ENCODE results near the gene POP7. TPM values are rescaled to one million over a fixed set of nuclear protein-coding genes. Genes with fewer than 3 reads are reported as not detected.
"Not testable (repeated sequence)": the region's sequence is repeated elsewhere in the genome, so short reads cannot be mapped to it uniquely, and the experiment has no call there.

Gene POP7
- polyA plus RNA-seq, 4 donors = 31.9 to 44.8 (median 40.9) TPM

DNA sequence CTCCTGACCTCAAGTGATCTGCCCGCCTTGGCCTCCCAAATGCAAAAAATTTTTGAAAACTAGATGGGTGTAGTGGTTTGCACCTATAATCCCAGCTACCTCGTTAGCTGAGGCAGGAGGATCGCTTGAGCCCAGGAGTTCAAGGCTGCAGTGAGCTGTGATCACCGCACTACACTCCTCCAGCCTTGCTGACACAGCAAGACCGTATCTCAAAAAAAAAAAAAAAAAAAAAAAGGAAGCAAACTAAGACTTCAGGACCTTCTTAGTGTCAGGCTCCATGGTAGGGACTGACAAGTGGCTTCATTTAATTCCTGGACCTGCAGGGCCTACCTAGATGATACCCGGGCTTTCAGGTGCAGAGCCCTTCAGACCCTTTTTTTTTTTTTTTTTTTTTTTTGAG is 2.5 kb downstream of the POP7 start:
- FAIRE-seq = no peak
- 77 to 83% (median 83%) methylated on average over 6 of the region's 6 CpGs for WGBS, 3 donors

DNA sequence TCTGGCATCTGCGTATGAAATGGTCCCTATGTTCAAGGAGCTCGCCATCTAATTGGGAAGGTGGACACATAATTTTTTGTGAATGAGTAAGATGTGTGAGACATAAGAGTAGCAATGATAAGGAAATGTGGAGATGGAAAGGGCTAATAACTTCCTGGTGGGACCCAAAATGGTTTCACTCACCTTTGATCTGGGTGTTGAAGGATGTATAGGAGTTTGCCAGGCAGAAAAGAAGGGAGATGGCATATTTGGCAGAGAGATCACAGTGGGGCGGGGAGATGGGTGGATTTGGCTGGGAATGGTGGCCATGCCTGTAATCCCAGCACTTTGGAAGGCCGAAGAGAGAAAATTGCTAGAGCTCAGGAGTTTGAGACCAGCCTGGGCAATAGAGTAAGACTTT is 4.5 kb downstream of the POP7 start:
- WGBS, 3 donors = 73 to 94% (median 74%) methylated on average over 4 of the region's 4 CpGs
- no peak overlapping the region for H3K4me3 ChIP-seq (ENCODE audit: low read depth in 1 of 3, low read length in 3 of 3)
- peaks cover 0 to 24% (median 0%) of the 10 kb centered on the region in 3 donors for H3K36me3 ChIP-seq (ENCODE audit: control insufficient read depth in 3 of 3, insufficient read depth in 2 of 3, low read depth in 1 of 3, low read length in 3 of 3)
- DNase-seq (no peak), FAIRE-seq (no peak)
- H3K4me1 ChIP-seq (ENCODE audit: control insufficient read depth in 3 of 3, insufficient read depth in 2 of 3, low read depth in 1 of 3, low read length in 2 of 3) = peaks cover 0 to 13% (median 3%) of the 10 kb centered on the region in 3 donors
- no peak overlapping the region for H3K27ac ChIP-seq (ENCODE audit: low read depth in 1 of 3, low read length in 2 of 3)
- no peaks in the 10 kb centered on the region for H3K9me3 ChIP-seq (ENCODE audit: control insufficient read depth in 2 of 2, insufficient read depth in 1 of 2, low read depth in 1 of 2, low read length in 1 of 2)
- no peaks in the 10 kb centered on the region for H3K27me3 ChIP-seq (ENCODE audit: control insufficient read depth in 3 of 3, insufficient read depth in 3 of 3, low read length in 3 of 3)

More for the DNA sequence above, 2.5 kb downstream of the POP7 start:
- H3K4me3 ChIP-seq (ENCODE audit: low read depth in 1 of 3, low read length in 3 of 3) = no peak overlapping the region
- DNase-seq = peak in 1 of 2 donors; percentile 21
- no peaks in the 10 kb centered on the region for H3K9me3 ChIP-seq (ENCODE audit: control insufficient read depth in 2 of 2, insufficient read depth in 1 of 2, low read depth in 1 of 2, low read length in 1 of 2)
- H3K27me3 ChIP-seq (ENCODE audit: control insufficient read depth in 3 of 3, insufficient read depth in 3 of 3, low read length in 3 of 3) = no peaks in the 10 kb centered on the region
- no peak overlapping the region for H3K27ac ChIP-seq (ENCODE audit: low read depth in 1 of 3, low read length in 2 of 3)
- peaks cover 0 to 24% (median 0%) of the 10 kb centered on the region in 3 donors for H3K36me3 ChIP-seq (ENCODE audit: control insufficient read depth in 3 of 3, insufficient read depth in 2 of 3, low read depth in 1 of 3, low read length in 3 of 3)
- peaks cover 0 to 18% (median 3%) of the 10 kb centered on the region in 3 donors for H3K4me1 ChIP-seq (ENCODE audit: control insufficient read depth in 3 of 3, insufficient read depth in 2 of 3, low read depth in 1 of 3, low read length in 2 of 3)

DNA sequence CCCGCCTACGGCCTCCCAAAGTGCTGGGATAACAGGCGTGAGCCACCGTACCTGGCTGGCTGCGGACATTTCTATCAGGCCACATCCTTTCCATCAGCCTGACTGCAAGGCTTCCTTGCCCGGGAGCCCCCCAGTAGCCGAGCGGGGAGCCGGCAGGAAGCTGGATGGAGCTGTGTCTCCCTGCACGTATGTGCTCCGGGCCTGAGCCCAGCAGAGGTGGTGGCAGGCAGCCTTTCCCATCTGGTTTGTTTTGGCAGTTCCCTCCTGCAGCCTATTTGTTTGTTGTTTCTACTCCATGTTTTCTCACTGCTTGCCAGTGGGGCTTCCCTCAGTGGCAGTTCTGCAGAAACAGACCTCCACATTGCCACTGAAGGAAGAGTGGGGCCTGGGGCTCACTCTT is 5.4 kb downstream of the POP7 start:
- Histone ChIP-seq H3K27me3 (ENCODE audit: control insufficient read depth in 3 of 3, insufficient read depth in 3 of 3, low read length in 3 of 3) (no peaks in the 10 kb centered on the region), H3K9me3 (ENCODE audit: control insufficient read depth in 2 of 2, insufficient read depth in 1 of 2, low read depth in 1 of 2, low read length in 1 of 2) (no peaks in the 10 kb centered on the region), H3K27ac (ENCODE audit: low read depth in 1 of 3, low read length in 2 of 3) (no peak overlapping the region), H3K36me3 (ENCODE audit: control insufficient read depth in 3 of 3, insufficient read depth in 2 of 3, low read depth in 1 of 3, low read length in 3 of 3) (peaks cover 0 to 24% (median 0%) of the 10 kb centered on the region in 3 donors), H3K4me1 (ENCODE audit: control insufficient read depth in 3 of 3, insufficient read depth in 2 of 3, low read depth in 1 of 3, low read length in 2 of 3) (peaks cover 0 to 13% (median 3%) of the 10 kb centered on the region in 3 donors), H3K4me3 (ENCODE audit: low read depth in 1 of 3, low read length in 3 of 3) (no peak overlapping the region)
- FAIRE-seq (no peak), DNase-seq (no peak)
- 85 to 94% (median 88%) methylated on average over 11 of the region's 11 CpGs for WGBS, 3 donors

DNA sequence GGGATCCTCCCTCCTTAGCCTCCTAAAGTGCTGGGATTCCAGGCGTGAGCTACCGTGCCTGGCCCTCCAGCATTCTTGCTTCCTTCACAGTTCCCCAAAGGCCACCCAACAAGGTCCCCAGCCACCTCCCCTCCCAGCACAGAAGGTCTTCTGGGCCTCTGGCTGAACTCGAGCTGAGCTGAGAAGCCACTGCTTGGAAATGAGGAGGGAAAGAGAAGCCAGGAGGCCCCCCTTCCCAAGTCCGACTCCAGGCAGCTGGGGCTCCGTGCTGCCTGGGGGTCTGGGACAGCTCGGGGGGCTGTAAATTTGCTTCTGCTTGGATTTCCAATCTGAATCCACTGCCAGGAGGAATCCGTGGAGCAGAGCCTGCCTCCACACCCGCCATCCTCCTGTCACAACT is 8.8 kb downstream of the POP7 start:
- Histone ChIP-seq H3K4me3 (ENCODE audit: low read depth in 1 of 3, low read length in 3 of 3) (no peak overlapping the region), H3K4me1 (ENCODE audit: control insufficient read depth in 3 of 3, insufficient read depth in 2 of 3, low read depth in 1 of 3, low read length in 2 of 3) (peaks cover 0 to under 1% (median 0%) of the 10 kb centered on the region in 3 donors), H3K27ac (ENCODE audit: low read depth in 1 of 3, low read length in 2 of 3) (no peak overlapping the region), H3K9me3 (ENCODE audit: control insufficient read depth in 2 of 2, insufficient read depth in 1 of 2, low read depth in 1 of 2, low read length in 1 of 2) (no peaks in the 10 kb centered on the region), H3K36me3 (ENCODE audit: control insufficient read depth in 3 of 3, insufficient read depth in 2 of 3, low read depth in 1 of 3, low read length in 3 of 3) (peaks cover 0 to 3% (median 0%) of the 10 kb centered on the region in 3 donors), H3K27me3 (ENCODE audit: control insufficient read depth in 3 of 3, insufficient read depth in 3 of 3, low read length in 3 of 3) (peaks cover 0 to 6% (median 3%) of the 10 kb centered on the region in 3 donors)
- FAIRE-seq (no peak), DNase-seq (no peak)
- 71 to 78% (median 77%) methylated on average over 8 of the region's 8 CpGs for WGBS, 3 donors

DNA sequence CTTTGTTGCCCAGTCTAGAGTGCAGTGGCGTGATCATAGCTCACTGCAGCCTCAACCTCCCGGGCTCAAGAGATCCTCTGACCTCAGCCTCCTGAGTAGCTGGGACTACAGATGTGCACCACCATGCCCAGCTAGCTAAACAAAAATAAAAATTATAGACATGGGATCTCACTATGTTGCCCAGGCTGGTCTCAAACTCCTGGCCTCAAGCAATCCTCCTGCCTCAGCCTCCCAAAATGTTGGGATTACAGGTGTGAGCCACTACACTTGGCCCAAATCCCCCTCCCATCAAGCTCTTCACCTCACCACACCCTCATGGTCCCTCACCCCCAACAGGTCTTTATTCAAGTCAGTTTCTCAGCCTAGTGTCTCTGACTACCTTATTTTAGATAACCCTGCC is 11.2 kb downstream of the POP7 start:
- peaks cover 0 to 12% (median 0%) of the 10 kb centered on the region in 3 donors for H3K4me1 ChIP-seq (ENCODE audit: control insufficient read depth in 3 of 3, insufficient read depth in 2 of 3, low read depth in 1 of 3, low read length in 2 of 3)
- peaks cover 8 to 27% (median 20%) of the 10 kb centered on the region in 3 donors for H3K27me3 ChIP-seq (ENCODE audit: control insufficient read depth in 3 of 3, insufficient read depth in 3 of 3, low read length in 3 of 3)
- 92 to 97% (median 97%) methylated on average over 2 of the region's 2 CpGs for WGBS, 3 donors
- not testable (repeated sequence) for H3K36me3 ChIP-seq (ENCODE audit: control insufficient read depth in 3 of 3, insufficient read depth in 2 of 3, low read depth in 1 of 3, low read length in 3 of 3); H3K27ac ChIP-seq (ENCODE audit: low read depth in 1 of 3, low read length in 2 of 3); FAIRE-seq; DNase-seq; H3K9me3 ChIP-seq (ENCODE audit: control insufficient read depth in 2 of 2, insufficient read depth in 1 of 2, low read depth in 1 of 2, low read length in 1 of 2); H3K4me3 ChIP-seq (ENCODE audit: low read depth in 1 of 3, low read length in 3 of 3)

DNA sequence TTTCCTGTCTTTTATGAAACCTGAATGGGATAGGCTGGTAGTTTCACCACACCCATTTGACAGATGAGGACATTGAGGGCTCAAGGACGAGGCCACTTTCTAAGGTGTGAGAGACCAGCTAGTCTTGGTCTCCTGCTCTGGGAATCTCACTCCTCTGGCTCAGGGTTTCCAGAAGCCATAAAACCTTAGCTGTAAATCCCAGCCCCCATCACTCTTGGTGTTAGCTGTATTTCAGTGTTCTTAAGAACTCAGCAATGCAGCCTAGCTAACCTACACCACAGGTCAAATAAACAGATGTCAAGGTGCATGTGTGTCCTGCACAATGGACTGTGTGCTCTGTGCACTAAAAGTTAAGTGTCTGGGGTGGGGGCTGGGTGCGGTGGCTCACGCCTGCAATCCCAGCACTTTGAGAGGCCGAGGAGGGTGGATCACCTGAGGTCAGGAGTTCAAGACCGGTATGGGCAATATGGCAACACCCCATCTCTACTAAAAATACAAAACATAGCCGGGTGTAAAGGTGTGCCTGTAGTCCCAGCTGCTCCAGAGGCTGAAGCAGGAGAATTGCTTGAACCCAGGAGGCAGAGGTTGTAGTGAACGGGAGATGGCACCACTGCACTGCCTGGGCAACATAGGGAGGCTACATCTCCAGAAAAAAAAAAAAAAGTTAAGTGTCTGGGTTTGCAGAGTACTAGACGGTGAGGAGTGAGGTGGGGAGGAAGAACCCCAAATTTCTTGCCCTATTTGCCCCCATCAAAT is 13.8 kb downstream of the POP7 start:
- FAIRE-seq (no peak), DNase-seq (peak in 1 of 2 donors; percentile 51)
- Histone ChIP-seq H3K36me3 (ENCODE audit: control insufficient read depth in 3 of 3, insufficient read depth in 2 of 3, low read depth in 1 of 3, low read length in 3 of 3) (no peaks in the 10 kb centered on the region), H3K27ac (ENCODE audit: low read depth in 1 of 3, low read length in 2 of 3) (no peak overlapping the region), H3K4me3 (ENCODE audit: low read depth in 1 of 3, low read length in 3 of 3) (no peak overlapping the region), H3K4me1 (ENCODE audit: control insufficient read depth in 3 of 3, insufficient read depth in 2 of 3, low read depth in 1 of 3, low read length in 2 of 3) (peaks cover 0 to 12% (median 0%) of the 10 kb centered on the region in 3 donors), H3K27me3 (ENCODE audit: control insufficient read depth in 3 of 3, insufficient read depth in 3 of 3, low read length in 3 of 3) (peaks cover 11 to 38% (median 23%) of the 10 kb centered on the region in 3 donors), H3K9me3 (ENCODE audit: control insufficient read depth in 2 of 2, insufficient read depth in 1 of 2, low read depth in 1 of 2, low read length in 1 of 2) (no peaks in the 10 kb centered on the region)
- 25 to 37% (median 34%) methylated on average over 8 of the region's 8 CpGs for WGBS, 3 donors

DNA sequence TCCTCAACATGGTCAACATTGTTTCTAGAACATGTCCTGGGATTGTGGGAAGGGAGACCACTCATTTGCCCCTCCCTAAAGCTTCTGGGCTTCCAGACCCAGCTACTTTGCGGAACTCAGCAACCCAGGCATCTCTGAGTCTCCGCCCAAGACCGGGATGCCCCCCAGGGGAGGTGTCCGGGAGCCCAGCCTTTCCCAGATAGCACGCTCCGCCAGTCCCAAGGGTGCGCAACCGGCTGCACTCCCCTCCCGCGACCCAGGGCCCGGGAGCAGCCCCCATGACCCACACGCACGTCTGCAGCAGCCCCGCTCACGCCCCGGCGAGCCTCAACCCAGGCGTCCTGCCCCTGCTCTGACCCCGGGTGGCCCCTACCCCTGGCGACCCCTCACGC is 14.4 kb downstream of the POP7 start, which contains the start of gene EPO:
Gene EPO, plus strand, starts transcription at position 190 of the 392 bp plus-strand sequence. CDS start 513 bp downstream, outside the sequence.
- Histone ChIP-seq H3K27me3 (ENCODE audit: control insufficient read depth in 3 of 3, insufficient read depth in 3 of 3, low read length in 3 of 3) (peaks cover 11 to 38% (median 23%) of the 10 kb centered on the region in 3 donors), H3K4me3 (ENCODE audit: low read depth in 1 of 3, low read length in 3 of 3) (no peak within 1 kb of the TSS), H3K36me3 (ENCODE audit: control insufficient read depth in 3 of 3, insufficient read depth in 2 of 3, low read depth in 1 of 3, low read length in 3 of 3) (no peaks in the 10 kb centered on the region), H3K27ac (ENCODE audit: low read depth in 1 of 3, low read length in 2 of 3) (no peak within 1 kb of the TSS), H3K9me3 (ENCODE audit: control insufficient read depth in 2 of 2, insufficient read depth in 1 of 2, low read depth in 1 of 2, low read length in 1 of 2) (no peaks in the 10 kb centered on the region), H3K4me1 (ENCODE audit: control insufficient read depth in 3 of 3, insufficient read depth in 2 of 3, low read depth in 1 of 3, low read length in 2 of 3) (peaks cover 0 to 12% (median 0%) of the 10 kb centered on the region in 3 donors)
- no peak for FAIRE-seq
- 3% methylated on average over 20 to 21 of the region's 21 CpGs for WGBS, 3 donors
- DNase-seq = peak in 1 of 2 donors; percentile 11

DNA sequence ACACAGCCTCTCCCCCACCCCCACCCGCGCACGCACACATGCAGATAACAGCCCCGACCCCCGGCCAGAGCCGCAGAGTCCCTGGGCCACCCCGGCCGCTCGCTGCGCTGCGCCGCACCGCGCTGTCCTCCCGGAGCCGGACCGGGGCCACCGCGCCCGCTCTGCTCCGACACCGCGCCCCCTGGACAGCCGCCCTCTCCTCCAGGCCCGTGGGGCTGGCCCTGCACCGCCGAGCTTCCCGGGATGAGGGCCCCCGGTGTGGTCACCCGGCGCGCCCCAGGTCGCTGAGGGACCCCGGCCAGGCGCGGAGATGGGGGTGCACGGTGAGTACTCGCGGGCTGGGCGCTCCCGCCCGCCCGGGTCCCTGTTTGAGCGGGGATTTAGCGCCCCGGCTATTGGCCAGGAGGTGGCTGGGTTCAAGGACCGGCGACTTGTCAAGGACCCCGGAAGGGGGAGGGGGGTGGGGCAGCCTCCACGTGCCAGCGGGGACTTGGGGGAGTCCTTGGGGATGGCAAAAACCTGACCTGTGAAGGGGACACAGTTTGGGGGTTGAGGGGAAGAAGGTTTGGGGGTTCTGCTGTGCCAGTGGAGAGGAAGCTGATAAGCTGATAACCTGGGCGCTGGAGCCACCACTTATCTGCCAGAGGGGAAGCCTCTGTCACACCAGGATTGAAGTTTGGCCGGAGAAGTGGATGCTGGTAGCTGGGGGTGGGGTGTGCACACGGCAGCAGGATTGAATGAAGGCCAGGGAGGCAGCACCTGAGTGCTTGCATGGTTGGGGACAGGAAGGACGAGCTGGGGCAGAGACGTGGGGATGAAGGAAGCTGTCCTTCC is 15.0 kb downstream of the POP7 start:
- no peak for FAIRE-seq
- peaks cover 11 to 38% (median 23%) of the 10 kb centered on the region in 3 donors for H3K27me3 ChIP-seq (ENCODE audit: control insufficient read depth in 3 of 3, insufficient read depth in 3 of 3, low read length in 3 of 3)
- H3K4me1 ChIP-seq (ENCODE audit: control insufficient read depth in 3 of 3, insufficient read depth in 2 of 3, low read depth in 1 of 3, low read length in 2 of 3) = peaks cover 0 to 12% (median 0%) of the 10 kb centered on the region in 3 donors
- H3K9me3 ChIP-seq (ENCODE audit: control insufficient read depth in 2 of 2, insufficient read depth in 1 of 2, low read depth in 1 of 2, low read length in 1 of 2) = no peaks in the 10 kb centered on the region
- DNase-seq = peak in 1 of 2 donors; percentile 12
- no peak overlapping the region for H3K4me3 ChIP-seq (ENCODE audit: low read depth in 1 of 3, low read length in 3 of 3)
- H3K36me3 ChIP-seq (ENCODE audit: control insufficient read depth in 3 of 3, insufficient read depth in 2 of 3, low read depth in 1 of 3, low read length in 3 of 3) = no peaks in the 10 kb centered on the region
- 4 to 7% (median 4%) methylated on average over 32 to 56 of the region's 56 CpGs for WGBS, 3 donors
- no peak overlapping the region for H3K27ac ChIP-seq (ENCODE audit: low read depth in 1 of 3, low read length in 2 of 3)

Measured in small intestine (tissue), 7 donors.